ENCODE measurements around the gene APOOL.

The APOOL gene

DNA sequence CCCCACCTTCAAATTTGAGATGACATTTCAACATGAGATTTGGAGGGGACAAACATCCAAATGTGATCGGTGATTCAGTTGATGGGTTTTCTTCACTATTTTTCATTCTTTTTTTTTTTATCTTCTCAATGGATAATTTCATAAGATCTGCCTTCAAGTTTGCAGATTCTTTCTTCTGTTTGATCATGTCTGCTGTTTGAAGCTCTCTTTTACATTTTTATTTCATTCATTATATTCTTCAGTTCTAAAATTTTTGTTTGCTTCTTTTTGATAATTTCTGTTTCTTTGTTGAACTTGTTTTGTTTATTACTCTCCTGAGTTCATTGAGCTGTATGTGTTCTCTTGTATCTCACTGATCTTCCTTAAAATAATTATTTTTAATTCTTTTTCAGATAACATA is 14.8 kb downstream of the APOOL start:
- no peak for ATAC-seq (ENCODE audit: low read depth)
- Histone ChIP-seq H3K27me3 (ENCODE audit: insufficient read depth, poor library complexity, severe bottlenecking) (no peaks in the 10 kb centered on the region), H3K4me1 (ENCODE audit: insufficient read depth, poor library complexity, severe bottlenecking) (no peaks in the 10 kb centered on the region), H3K4me3 (ENCODE audit: severe bottlenecking) (no peak overlapping the region), H3K9me3 (ENCODE audit: severe bottlenecking) (no peaks in the 10 kb centered on the region), H3K27ac (ENCODE audit: poor library complexity, severe bottlenecking) (no peak overlapping the region), H3K36me3 (ENCODE audit: low read depth) (no peaks in the 10 kb centered on the region)
- TF ChIP-seq, protein P1, sequence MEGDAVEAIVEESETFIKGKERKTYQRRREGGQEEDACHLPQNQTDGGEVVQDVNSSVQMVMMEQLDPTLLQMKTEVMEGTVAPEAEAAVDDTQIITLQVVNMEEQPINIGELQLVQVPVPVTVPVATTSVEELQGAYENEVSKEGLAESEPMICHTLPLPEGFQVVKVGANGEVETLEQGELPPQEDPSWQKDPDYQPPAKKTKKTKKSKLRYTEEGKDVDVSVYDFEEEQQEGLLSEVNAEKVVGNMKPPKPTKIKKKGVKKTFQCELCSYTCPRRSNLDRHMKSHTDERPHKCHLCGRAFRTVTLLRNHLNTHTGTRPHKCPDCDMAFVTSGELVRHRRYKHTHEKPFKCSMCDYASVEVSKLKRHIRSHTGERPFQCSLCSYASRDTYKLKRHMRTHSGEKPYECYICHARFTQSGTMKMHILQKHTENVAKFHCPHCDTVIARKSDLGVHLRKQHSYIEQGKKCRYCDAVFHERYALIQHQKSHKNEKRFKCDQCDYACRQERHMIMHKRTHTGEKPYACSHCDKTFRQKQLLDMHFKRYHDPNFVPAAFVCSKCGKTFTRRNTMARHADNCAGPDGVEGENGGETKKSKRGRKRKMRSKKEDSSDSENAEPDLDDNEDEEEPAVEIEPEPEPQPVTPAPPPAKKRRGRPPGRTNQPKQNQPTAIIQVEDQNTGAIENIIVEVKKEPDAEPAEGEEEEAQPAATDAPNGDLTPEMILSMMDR (IDR thresholded peaks at IDR 0.05; ENCODE audit: poor library complexity, severe bottlenecking), result no peak
- no peak for DNase-seq (ENCODE audit: low spot score)

DNA sequence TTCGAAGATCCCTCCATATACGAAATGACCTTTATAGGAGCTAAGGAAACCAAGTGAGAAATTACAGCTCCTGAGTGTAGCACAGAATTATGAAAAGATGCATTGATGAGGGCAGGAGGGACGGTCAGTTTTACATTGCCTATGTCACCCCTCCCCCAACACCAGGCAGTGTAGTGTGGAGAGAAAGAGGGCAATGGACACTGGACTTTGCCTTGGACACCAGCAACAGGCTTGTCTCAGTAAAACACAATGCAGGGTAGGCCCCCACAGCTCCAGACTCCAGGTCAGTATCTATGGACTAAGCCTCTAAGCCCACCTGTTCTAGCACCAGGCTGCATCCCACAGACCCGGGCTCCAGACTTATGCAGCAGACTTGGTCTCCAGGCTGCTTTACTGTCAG is 16.5 kb downstream of the APOOL start:
- Histone ChIP-seq H3K4me1 (ENCODE audit: insufficient read depth, poor library complexity, severe bottlenecking) (no peaks in the 10 kb centered on the region), H3K4me3 (ENCODE audit: severe bottlenecking) (no peak overlapping the region), H3K27ac (ENCODE audit: poor library complexity, severe bottlenecking) (no peak overlapping the region), H3K9me3 (ENCODE audit: severe bottlenecking) (no peaks in the 10 kb centered on the region), H3K27me3 (ENCODE audit: insufficient read depth, poor library complexity, severe bottlenecking) (no peaks in the 10 kb centered on the region), H3K36me3 (ENCODE audit: low read depth) (no peaks in the 10 kb centered on the region)
- ATAC-seq (ENCODE audit: low read depth), result no peak
- DNase-seq (ENCODE audit: low spot score), result no peak
- TF ChIP-seq, protein P1 (IDR thresholded peaks at IDR 0.05; ENCODE audit: poor library complexity, severe bottlenecking), result no peak

DNA sequence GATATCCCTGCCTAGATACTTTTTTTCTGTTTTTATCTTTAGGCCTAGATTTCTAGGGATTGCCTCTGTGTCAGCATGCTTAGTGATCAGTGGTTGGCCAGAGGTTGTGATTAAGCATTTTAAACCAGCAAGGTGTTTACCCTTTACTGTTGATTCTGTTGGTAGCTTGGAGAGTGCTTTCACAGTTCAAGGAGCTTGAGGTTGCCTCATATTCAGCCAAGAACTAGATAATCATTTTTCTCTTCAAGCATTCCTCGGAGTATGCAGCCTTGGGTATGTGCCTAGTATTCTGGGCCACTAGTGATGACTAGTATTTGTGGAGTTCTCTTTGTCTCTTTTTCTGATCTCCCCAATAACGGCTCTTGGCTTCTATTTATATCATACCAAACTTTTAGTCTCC is 20.4 kb downstream of the APOOL start:
- Histone ChIP-seq H3K27ac (ENCODE audit: poor library complexity, severe bottlenecking) (no peak overlapping the region), H3K27me3 (ENCODE audit: insufficient read depth, poor library complexity, severe bottlenecking) (no peaks in the 10 kb centered on the region), H3K36me3 (ENCODE audit: low read depth) (no peaks in the 10 kb centered on the region), H3K9me3 (ENCODE audit: severe bottlenecking) (no peaks in the 10 kb centered on the region), H3K4me1 (ENCODE audit: insufficient read depth, poor library complexity, severe bottlenecking) (no peaks in the 10 kb centered on the region), H3K4me3 (ENCODE audit: severe bottlenecking) (no peak overlapping the region)
- TF ChIP-seq, protein P1 (IDR thresholded peaks at IDR 0.05; ENCODE audit: poor library complexity, severe bottlenecking), result no peak
- ATAC-seq (ENCODE audit: low read depth) (no peak), DNase-seq (ENCODE audit: low spot score) (no peak)

DNA sequence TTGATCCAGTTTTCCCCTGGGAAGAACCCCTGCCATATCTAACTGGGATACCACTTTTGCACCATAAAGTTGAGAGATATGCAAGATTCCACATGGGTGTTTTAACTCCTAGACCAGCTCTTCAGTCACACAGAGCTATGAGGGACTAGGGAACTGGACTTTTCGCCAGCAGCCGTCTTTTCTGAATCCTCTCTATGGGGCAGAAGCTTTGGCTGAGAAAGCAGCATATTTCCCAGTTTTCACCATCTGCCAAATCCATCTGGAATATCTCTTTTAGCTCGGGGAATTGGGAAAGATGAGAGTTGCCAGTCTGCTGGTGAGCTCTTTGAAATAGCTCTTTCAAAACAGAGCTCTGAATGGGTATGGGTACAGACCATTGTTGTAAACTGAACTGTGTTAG is 20.9 kb downstream of the APOOL start:
- H3K27me3 ChIP-seq (ENCODE audit: insufficient read depth, poor library complexity, severe bottlenecking), result no peaks in the 10 kb centered on the region
- H3K27ac ChIP-seq (ENCODE audit: poor library complexity, severe bottlenecking), result no peak overlapping the region
- H3K36me3 ChIP-seq (ENCODE audit: low read depth), result no peaks in the 10 kb centered on the region
- ATAC-seq (ENCODE audit: low read depth) (no peak), DNase-seq (ENCODE audit: low spot score) (no peak)
- H3K4me1 ChIP-seq (ENCODE audit: insufficient read depth, poor library complexity, severe bottlenecking), result no peaks in the 10 kb centered on the region
- H3K9me3 ChIP-seq (ENCODE audit: severe bottlenecking), result no peaks in the 10 kb centered on the region
- TF ChIP-seq, protein P1 (IDR thresholded peaks at IDR 0.05; ENCODE audit: poor library complexity, severe bottlenecking), result no peak
- no peak overlapping the region for H3K4me3 ChIP-seq (ENCODE audit: severe bottlenecking)

DNA sequence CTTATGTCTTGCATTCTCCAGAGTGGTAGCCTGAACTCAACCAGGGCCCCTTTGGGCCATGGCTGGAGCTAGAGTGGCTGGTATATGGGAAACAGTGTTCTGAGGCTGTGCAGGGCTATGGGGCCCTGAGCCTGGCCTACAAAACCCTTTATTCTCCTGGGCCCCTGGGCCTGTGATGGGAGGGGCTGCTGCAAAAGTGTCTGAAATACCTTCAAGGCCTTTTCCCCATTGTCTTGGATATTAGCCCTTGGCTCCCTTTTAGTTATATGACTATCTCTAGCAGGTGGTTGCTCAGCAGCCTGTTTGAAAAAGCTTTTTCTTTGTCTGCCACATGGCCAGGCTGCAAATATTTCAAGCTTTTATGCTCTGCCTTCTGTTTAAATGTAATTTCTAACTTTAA is 22.5 kb downstream of the APOOL start:
- DNase-seq (ENCODE audit: low spot score) (no peak), ATAC-seq (ENCODE audit: low read depth) (no peak)
- H3K27ac ChIP-seq (ENCODE audit: poor library complexity, severe bottlenecking), result no peak overlapping the region

More for the DNA sequence above, 22.5 kb downstream of the APOOL start:
- no peaks in the 10 kb centered on the region for H3K27me3 ChIP-seq (ENCODE audit: insufficient read depth, poor library complexity, severe bottlenecking)
- TF ChIP-seq, protein P1 (IDR thresholded peaks at IDR 0.05; ENCODE audit: poor library complexity, severe bottlenecking), result no peak
- H3K4me1 ChIP-seq (ENCODE audit: insufficient read depth, poor library complexity, severe bottlenecking), result no peaks in the 10 kb centered on the region
- H3K36me3 ChIP-seq (ENCODE audit: low read depth), result no peaks in the 10 kb centered on the region
- no peak overlapping the region for H3K4me3 ChIP-seq (ENCODE audit: severe bottlenecking)
- H3K9me3 ChIP-seq (ENCODE audit: severe bottlenecking), result no peaks in the 10 kb centered on the region

All from RWPE2 (cell line).